IMR-90 (cell line): ENCODE data around the gene PDZD2. TPM values are rescaled to one million over a fixed set of nuclear protein-coding genes. Genes with fewer than 3 reads are reported as not detected.

ENCODE experiments used
- ATAC-seq: fragments of 200-7000 bp; cut with Tn5 transposase; 2 replicates; pipeline ENCODE4 v1.9.1; 2020; ENCODE audit warnings: low read depth, mild to moderate bottlenecking, moderate library complexity
- BruUV-seq: library from RNA; stranded (reverse); fragments of 400-500 nt; replicated peaks from 2 replicates; lab custom pipeline; 2021; lab: Mats Ljungman, UMichigan
- CTCF ChIA-PET: fragments of 300-600 bp; formaldehyde crosslinking; extraction: SDS; loops from one replicate; lab custom pipeline; 2021; ENCODE audit warnings: antibody characterized with exemption; lab: Yijun Ruan, JAX
- POLR2A ChIA-PET: fragments of 300-600 bp; sonication (Branson Sonifier 250); formaldehyde crosslinking; loops from one replicate; lab custom pipeline; 2022; ENCODE audit warnings: antibody characterized with exemption; ENCODE audit not compliant: unreplicated experiment; lab: Charles Lee
- DNase-seq: peaks from one replicate; pipeline ENCODE4 v3.0.0; 2013
- H2AFZ ChIP-seq: replicated peaks from 2 replicates; pipeline ENCODE3; 2013; ENCODE audit warnings: low read length, mild to moderate bottlenecking; ENCODE audit not compliant: poor library complexity
- H2AK5ac ChIP-seq: 2 replicates; pipeline ENCODE4 v1.6.1; 2013; ENCODE audit warnings: low read depth, low read length, inconsistent platforms
- H2AK9ac ChIP-seq: replicated peaks from 2 replicates; pipeline ENCODE3; 2013; ENCODE audit warnings: mild to moderate bottlenecking, low read depth, low read length, moderate library complexity; ENCODE audit not compliant: poor library complexity
- H2BK120ac ChIP-seq: 2 replicates; pipeline ENCODE4 v1.6.1; 2013; ENCODE audit warnings: low read depth, low read length, inconsistent platforms
- H2BK15ac ChIP-seq: 3 replicates; pipeline ENCODE4 v1.6.1; 2013; ENCODE audit warnings: low read depth, low read length, inconsistent platforms
- H2BK20ac ChIP-seq: 2 replicates; pipeline ENCODE4 v1.6.1; 2013; ENCODE audit warnings: low read depth, mild to moderate bottlenecking, inconsistent platforms, low read length, moderate library complexity
- H2BK5ac ChIP-seq: 2 replicates; pipeline ENCODE4 v1.6.1; 2013; ENCODE audit warnings: mild to moderate bottlenecking, low read depth, low read length, inconsistent platforms; ENCODE audit not compliant: poor library complexity, severe bottlenecking
- H3K14ac ChIP-seq: replicated peaks from 2 replicates; pipeline ENCODE4 v1.6.1; 2013; ENCODE audit warnings: low read depth, low read length, inconsistent platforms
- H3K18ac ChIP-seq: 2 replicates; pipeline ENCODE4 v1.6.1; 2013; ENCODE audit warnings: low read depth, low read length, control low read depth
- H3K23ac ChIP-seq: 2 replicates; pipeline ENCODE4 v1.6.1; 2013; ENCODE audit warnings: low read depth, low read length, inconsistent platforms
- H3K27ac ChIP-seq: 2 replicates; pipeline ENCODE4 v1.5.1; 2013; ENCODE audit warnings: mild to moderate bottlenecking, control low read depth, low read length; ENCODE audit not compliant: insufficient read depth
- H3K27me3 ChIP-seq: 2 replicates; pipeline ENCODE4 v1.6.1; 2013; ENCODE audit warnings: low read length; ENCODE audit not compliant: control insufficient read depth, insufficient read depth
- H3K36me3 ChIP-seq: 2 replicates; pipeline ENCODE4 v1.6.1; 2013; ENCODE audit warnings: low read length, mixed read lengths; ENCODE audit not compliant: control insufficient read depth, insufficient read depth
- H3K4ac ChIP-seq: 2 replicates; pipeline ENCODE4 v1.6.1; 2013; ENCODE audit warnings: low read depth, low read length, inconsistent platforms
- H3K4me1 ChIP-seq: 2 replicates; pipeline ENCODE4 v1.6.1; 2013; ENCODE audit warnings: low read length, mixed read lengths; ENCODE audit not compliant: control insufficient read depth, insufficient read depth
- H3K4me2 ChIP-seq: 2 replicates; pipeline ENCODE4 v1.6.1; 2013; ENCODE audit warnings: low read depth, mild to moderate bottlenecking, control low read depth, low read length, moderate library complexity
- H3K4me3 ChIP-seq: 2 replicates; pipeline ENCODE4 v1.5.1; 2013; ENCODE audit warnings: low read depth, mild to moderate bottlenecking, control low read depth, low read length, moderate library complexity; ENCODE audit not compliant: insufficient read depth
- H3K56ac ChIP-seq: 2 replicates; pipeline ENCODE4 v1.6.1; 2013; ENCODE audit warnings: low read length, inconsistent platforms; ENCODE audit not compliant: insufficient read depth; ENCODE audit errors: extremely low read depth
- H3K79me1 ChIP-seq, 2 experiments: 2 replicates each; pipeline ENCODE4 v1.6.1; 2013; ENCODE audit warnings: low read length in 2 of 2, inconsistent platforms in 1 of 2, low read depth in 1 of 2
- H3K9ac ChIP-seq: 2 replicates; pipeline ENCODE4 v1.6.1; 2013; ENCODE audit warnings: low read depth, low read length, control low read depth
- H3K9me1 ChIP-seq: 2 replicates; pipeline ENCODE4 v1.6.1; 2013; ENCODE audit warnings: low read length, inconsistent platforms; ENCODE audit not compliant: insufficient read depth
- H3K9me3 ChIP-seq: 2 replicates; pipeline ENCODE4 v1.6.1; 2013; ENCODE audit warnings: low read length; ENCODE audit not compliant: control insufficient read depth, insufficient read depth
- H4K20me1 ChIP-seq: 2 replicates; pipeline ENCODE4 v1.6.1; 2013; ENCODE audit warnings: low read length, inconsistent platforms; ENCODE audit not compliant: insufficient read depth
- H4K5ac ChIP-seq: 2 replicates; pipeline ENCODE4 v1.6.1; 2013; ENCODE audit warnings: mild to moderate bottlenecking, low read depth, low read length, control low read depth
- H4K8ac ChIP-seq, 2 experiments: 2 replicates each; pipeline ENCODE4 v1.6.1; 2013; ENCODE audit warnings: low read depth in 2 of 2, low read length in 2 of 2, control low read depth in 1 of 2, inconsistent platforms in 1 of 2
- H4K91ac ChIP-seq: 2 replicates; pipeline ENCODE4 v1.6.1; 2013; ENCODE audit warnings: low read depth, low read length, inconsistent platforms; ENCODE audit not compliant: insufficient read depth
- CEBPB ChIP-seq: IDR thresholded peaks from 2 replicates; pipeline ENCODE4 v1.6.1; 2012; ENCODE audit warnings: low read depth, low read length, improper control_type of control experiment
- CHD1 ChIP-seq: IDR thresholded peaks from 2 replicates; pipeline ENCODE4 v1.6.1; 2012; ENCODE audit warnings: low read depth, low read length, improper control_type of control experiment
- CTCF ChIP-seq: conservative IDR thresholded peaks from 2 replicates; pipeline ENCODE4 v1.5.1; 2012; ENCODE audit warnings: mild to moderate bottlenecking, low read depth, low read length, improper control_type of control experiment
- ELK1 ChIP-seq: fragments of 150-350 bp; IDR thresholded peaks from 2 replicates; pipeline ENCODE4 v1.6.1; 2016; ENCODE audit warnings: low read depth, mild to moderate bottlenecking, low read length, moderate library complexity, borderline replicate concordance
- MAFK ChIP-seq: IDR thresholded peaks from 2 replicates; pipeline ENCODE4 v1.6.1; 2012; ENCODE audit warnings: low read depth, low read length, improper control_type of control experiment
- RFX5 ChIP-seq: IDR thresholded peaks from 2 replicates; pipeline ENCODE4 v1.8.0; 2012; ENCODE audit warnings: low read depth, mild to moderate bottlenecking, low read length, moderate library complexity
- SMC3 ChIP-seq: fragments of 150-350 bp; IDR thresholded peaks from 2 replicates; pipeline ENCODE4 v1.6.1; 2016; ENCODE audit warnings: low read depth, mild to moderate bottlenecking, antibody characterized with exemption, low read length, moderate library complexity
- WGBS, 2 experiments: methylation state at CpG; one replicate each; pipeline versions ENCODE4 v1.1.5 to v1.1.7; 2013; ENCODE audit warnings: missing lambda C conversion rate in 2 of 2; ENCODE audit not compliant: insufficient read length in 1 of 2; ENCODE audit errors: extremely low coverage in 2 of 2; 5-methylcytosine and 5-hydroxymethylcytosine counted together
- dilution Hi-C: fragments of 300-500 bp; cut with HindIII; formaldehyde crosslinking; loops from one replicate; pipeline ENCODE4 v1.14.3; 2018; ENCODE audit warnings: low sequenced_read_pairs; ENCODE audit not compliant: unreplicated experiment
- in situ Hi-C: fragments of 300-500 bp; cut with MboI; formaldehyde crosslinking; loops from 3 replicates; pipeline ENCODE4 v1.14.3; 2019; ENCODE audit warnings: low sequenced_read_pairs, inconsistent platforms, mixed read lengths
- intact Hi-C: fragments of 100-400 bp; cut with micrococcal nuclease; formaldehyde crosslinking; loops from 2 replicates; pipeline ENCODE4 v1.10.0; 2022
- polyA plus RNA-seq, 3 experiments: library from polyadenylated mRNA; depleted of rRNA; stranded (reverse); fragments of >200 nt; gene quantifications; 2 replicates each; pipeline ENCODE4 v1.2.3, GENCODE V29; 2012; ENCODE audit warnings: low replicate concordance in 1 of 3
- total RNA-seq: library from RNA; depleted of rRNA; stranded (reverse); fragments of >200 nt; gene quantifications from 2 replicates; pipeline ENCODE4 v1.2.3, GENCODE V29; 2012

Gene PDZD2
- total and polyA plus RNA-seq, 2 of the 4 experiments (the other 2 are of a cell fraction) = under 0.01 to 0.02 TPM

- H3K9me3 ChIP-seq = no peaks in the 10 kb centered on the region
- ChIA-PET CTCF (no interaction called here), POLR2A (no interaction called here)
- no peak overlapping the region for H3K4me2 ChIP-seq
- no peaks in the 10 kb centered on the region for H3K9me1 ChIP-seq
- H4K8ac ChIP-seq = no peak overlapping the region
- no peaks in the 10 kb centered on the region for H3K4me1 ChIP-seq
- no peak overlapping the region for H2AK9ac ChIP-seq
- H3K9ac ChIP-seq = no peak overlapping the region
- in situ Hi-C loops = no loop called here
- H2BK15ac ChIP-seq = no peak overlapping the region
- H3K56ac ChIP-seq = no peak overlapping the region
- no peak overlapping the region for H2AFZ ChIP-seq
- no peak overlapping the region for H3K18ac ChIP-seq
- H3K4ac ChIP-seq = no peak overlapping the region
- dilution Hi-C loops = no loop called here
- H3K36me3 ChIP-seq = peaks cover 41% of the 10 kb centered on the region
- H4K5ac ChIP-seq = no peak overlapping the region
- H2BK5ac ChIP-seq = no peak overlapping the region
- no peak for DNase-seq
- H3K23ac ChIP-seq = no peak overlapping the region
- H4K20me1 ChIP-seq = no peaks in the 10 kb centered on the region
- 86% methylated on average over 4 of the region's 11 CpGs; no CpG with 5 or more reads in 1 of the 2 experiments for WGBS, 2 experiments
- intact Hi-C loops = no loop called here
- no peak overlapping the region for H3K27ac ChIP-seq
- no peak overlapping the region for H3K4me3 ChIP-seq
- no peak overlapping the region for H2BK120ac ChIP-seq
- H4K91ac ChIP-seq = no peak overlapping the region
- ATAC-seq = no peak
- no peak overlapping the region for H2BK20ac ChIP-seq
- H3K14ac ChIP-seq = no peak overlapping the region
- peaks cover 6 to 9% of the 10 kb centered on the region in 2 experiments; a peak in 2 of 4 replicates for H3K79me1 ChIP-seq
- no peak overlapping the region for H2AK5ac ChIP-seq
- no peaks in the 10 kb centered on the region for H3K27me3 ChIP-seq
- TF ChIP-seq CEBPB (no peak), ELK1 (no peak), SMC3 (no peak), CTCF (no peak), CHD1 (no peak), RFX5 (no peak), MAFK (no peak)
- BruUV-seq = no TSS peak
These were observed 460.0 kb downstream of the PDZD2 start for GRCh38 chr5:32098890-32099310.
